ENCODE results near the gene SOAT2. TPM values are rescaled to one million over a fixed set of nuclear protein-coding genes. Genes with fewer than 3 reads are reported as not detected.

The SOAT2 gene
- total and polyA plus RNA-seq, 2 donors (not counting 1 experiment from before 2014, with no cell fraction given), result under 0.01 TPM; not detected in 1

GRCh38 chr12:53127169-53127568 is 23.9 kb downstream of the SOAT2 start:
- Histone ChIP-seq H3K9ac (ENCODE audit: insufficient read depth, low read length) (no peak overlapping the region), H3K27ac (ENCODE audit: insufficient read depth, low read length) (no peak overlapping the region), H4K20me1 (ENCODE audit: control insufficient read depth, extremely low read depth, insufficient read depth, low read length) (no peaks in the 10 kb centered on the region), H3K4me2 (ENCODE audit: extremely low read depth, insufficient read depth, low read length) (no peak overlapping the region), H3K79me2 (ENCODE audit: control insufficient read depth, insufficient read depth, low read length) (no peaks in the 10 kb centered on the region), H3K9me3 (ENCODE audit: control insufficient read depth, insufficient read depth, low read depth, low read length) (no peaks in the 10 kb centered on the region), H3K4me1 (ENCODE audit: control insufficient read depth, extremely low read depth, insufficient read depth, low read length) (peaks cover 5% of the 10 kb centered on the region), H3K27me3 (ENCODE audit: control insufficient read depth, insufficient read depth, low read length) (no peaks in the 10 kb centered on the region), H3K4me3 (replicated peaks in 1 of 4; ENCODE audit: control extremely low read depth in 1 of 4, insufficient read depth in 1 of 4, low read depth in 3 of 4, low read length in 4 of 4) (no peak overlapping the region), H3K36me3 (ENCODE audit: control insufficient read depth, insufficient read depth, low read length) (no peaks in the 10 kb centered on the region), H2AFZ (ENCODE audit: low read length) (no peak overlapping the region)
- no peak for TF ChIP-seq EZH2 (IDR thresholded peaks at IDR 0.05; ENCODE audit: low read length, missing control alignments)
- DNase-seq (ENCODE audit: low read depth in 2 of 2), result no peak

- no peaks in the 10 kb centered on the region for H3K27me3 ChIP-seq (ENCODE audit: control insufficient read depth, insufficient read depth, low read length)
- no peaks in the 10 kb centered on the region for H3K79me2 ChIP-seq (ENCODE audit: control insufficient read depth, insufficient read depth, low read length)
- H4K20me1 ChIP-seq (ENCODE audit: control insufficient read depth, extremely low read depth, insufficient read depth, low read length), result no peaks in the 10 kb centered on the region
- no peak overlapping the region for H3K4me3 ChIP-seq (replicated peaks in 1 of 4; ENCODE audit: control extremely low read depth in 1 of 4, insufficient read depth in 1 of 4, low read depth in 3 of 4, low read length in 4 of 4)
- H3K9me3 ChIP-seq (ENCODE audit: control insufficient read depth, insufficient read depth, low read depth, low read length), result no peaks in the 10 kb centered on the region
- no peak for DNase-seq (ENCODE audit: low read depth in 2 of 2)
- H3K4me1 ChIP-seq (ENCODE audit: control insufficient read depth, extremely low read depth, insufficient read depth, low read length), result no peaks in the 10 kb centered on the region
- TF ChIP-seq EZH2 (IDR thresholded peaks at IDR 0.05; ENCODE audit: low read length, missing control alignments), result no peak
- no peak for TF ChIP-seq CTCF (conservative IDR thresholded peaks at IDR 0.05 in 1 of 2, IDR thresholded peaks at IDR 0.05 in 1 of 2; ENCODE audit: low read depth in 1 of 2, low read length in 2 of 2)
- H3K36me3 ChIP-seq (ENCODE audit: control insufficient read depth, insufficient read depth, low read length), result no peaks in the 10 kb centered on the region
- no peak overlapping the region for H3K4me2 ChIP-seq (ENCODE audit: extremely low read depth, insufficient read depth, low read length)
- H3K9ac ChIP-seq (ENCODE audit: insufficient read depth, low read length), result no peak overlapping the region
- no peak overlapping the region for H3K27ac ChIP-seq (ENCODE audit: insufficient read depth, low read length)
- H2AFZ ChIP-seq (ENCODE audit: low read length), result no peak overlapping the region
Observed at GRCh38 chr12:53128780-53129569, 25.7 kb downstream of the SOAT2 start.

- DNase-seq (ENCODE audit: low read depth in 2 of 2), result no peak
- H3K4me1 ChIP-seq (ENCODE audit: control insufficient read depth, extremely low read depth, insufficient read depth, low read length), result no peaks in the 10 kb centered on the region
- no peaks in the 10 kb centered on the region for H4K20me1 ChIP-seq (ENCODE audit: control insufficient read depth, extremely low read depth, insufficient read depth, low read length)
- TF ChIP-seq EZH2 (IDR thresholded peaks at IDR 0.05; ENCODE audit: low read length, missing control alignments) (no peak), CTCF (conservative IDR thresholded peaks at IDR 0.05 in 1 of 2, IDR thresholded peaks at IDR 0.05 in 1 of 2; ENCODE audit: low read depth in 1 of 2, low read length in 2 of 2) (no peak)
- no peak overlapping the region for H3K9ac ChIP-seq (ENCODE audit: insufficient read depth, low read length)
- H3K4me3 ChIP-seq (replicated peaks in 1 of 4; ENCODE audit: control extremely low read depth in 1 of 4, insufficient read depth in 1 of 4, low read depth in 3 of 4, low read length in 4 of 4), result no peak overlapping the region
- no peak overlapping the region for H2AFZ ChIP-seq (ENCODE audit: low read length)
- no peaks in the 10 kb centered on the region for H3K79me2 ChIP-seq (ENCODE audit: control insufficient read depth, insufficient read depth, low read length)
- no peak overlapping the region for H3K4me2 ChIP-seq (ENCODE audit: extremely low read depth, insufficient read depth, low read length)
- no peak overlapping the region for H3K27ac ChIP-seq (ENCODE audit: insufficient read depth, low read length)
- H3K36me3 ChIP-seq (ENCODE audit: control insufficient read depth, insufficient read depth, low read length), result no peaks in the 10 kb centered on the region
- H3K27me3 ChIP-seq (ENCODE audit: control insufficient read depth, insufficient read depth, low read length), result no peaks in the 10 kb centered on the region
- H3K9me3 ChIP-seq (ENCODE audit: control insufficient read depth, insufficient read depth, low read depth, low read length), result no peaks in the 10 kb centered on the region
Observed at GRCh38 chr12:53131844-53132243, 28.6 kb downstream of the SOAT2 start.
